Stimulated activated CD4-positive, alpha-beta T cell treated with anti-CD3 and anti-CD28 coated beads, TNF-alpha, amount 100 ng/mL, for 4 hours (primary cell): ENCODE data around the gene HDLBP.
"Not testable (repeated sequence)": the region's sequence is repeated elsewhere in the genome, so short reads cannot be mapped to it uniquely, and the experiment has no call there.

ENCODE experiments used
- DNase-seq, 3 experiments: peaks; one replicate each; pipeline ENCODE4 v3.0.0-alpha.2; 2020; ENCODE audit warnings: low read depth in 3 of 3

The HDLBP gene

DNA sequence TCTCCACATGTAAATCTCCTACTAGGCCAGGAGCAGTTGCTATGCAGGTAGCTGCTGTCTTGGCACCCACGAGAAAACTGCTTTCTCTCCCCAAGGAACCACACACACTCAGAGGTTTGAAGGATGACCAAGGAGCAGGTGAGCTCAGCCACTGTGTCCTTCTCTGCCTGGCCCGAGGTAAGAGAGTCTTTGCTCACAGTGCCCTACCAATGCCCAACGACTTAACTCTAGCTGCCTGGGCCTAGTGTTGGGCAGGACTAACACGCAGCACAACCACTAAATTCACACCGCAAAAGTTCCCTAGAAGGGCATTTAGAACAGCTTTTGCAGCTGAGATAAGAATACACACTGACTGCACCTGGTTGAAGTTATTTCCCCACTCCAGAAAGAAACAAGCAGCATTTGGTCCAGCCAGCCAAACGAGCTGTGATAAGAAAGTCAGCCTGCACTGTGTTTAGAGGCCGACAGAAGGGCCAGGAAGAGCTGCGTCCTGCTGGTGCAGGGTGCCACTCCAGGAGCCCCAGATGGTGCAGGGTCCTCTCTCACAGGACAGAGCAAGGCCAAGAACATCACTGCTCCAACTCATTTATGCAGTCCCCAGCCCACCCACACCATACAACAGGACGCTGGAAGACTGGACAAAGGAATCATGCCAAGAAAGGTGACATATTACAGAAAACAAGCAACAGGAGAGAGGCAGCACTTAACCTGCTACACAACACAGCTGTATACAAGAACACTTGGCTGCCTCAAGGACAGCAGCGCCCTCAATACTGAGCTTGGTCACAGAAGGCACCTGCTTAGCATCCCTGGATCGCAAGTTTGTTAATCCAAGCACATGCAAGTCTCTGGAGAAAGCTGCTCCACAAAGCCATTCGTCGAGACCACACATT, 12.5 kb downstream of the HDLBP start:
- no peak for DNase-seq

DNA sequence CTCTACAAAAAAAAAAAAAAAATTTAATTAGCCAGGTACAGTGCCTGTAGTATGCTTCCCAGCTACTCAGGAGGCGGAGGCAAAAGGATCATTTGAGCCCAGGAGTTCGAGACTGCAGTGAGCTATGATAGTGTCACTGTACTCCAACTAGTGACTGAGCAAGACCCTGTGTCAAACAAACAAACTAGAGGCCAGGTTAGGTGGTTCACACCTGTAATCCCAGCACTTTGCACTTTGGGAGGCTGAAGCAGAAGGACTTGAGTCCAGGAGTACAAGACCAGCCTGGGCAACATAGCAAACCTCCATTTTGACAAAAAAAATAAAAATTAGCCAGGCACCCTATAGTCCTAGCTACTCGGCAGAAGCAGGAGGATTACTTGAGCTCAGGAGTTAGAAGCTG, 13.4 kb downstream of the HDLBP start:
- no peak for DNase-seq

DNA sequence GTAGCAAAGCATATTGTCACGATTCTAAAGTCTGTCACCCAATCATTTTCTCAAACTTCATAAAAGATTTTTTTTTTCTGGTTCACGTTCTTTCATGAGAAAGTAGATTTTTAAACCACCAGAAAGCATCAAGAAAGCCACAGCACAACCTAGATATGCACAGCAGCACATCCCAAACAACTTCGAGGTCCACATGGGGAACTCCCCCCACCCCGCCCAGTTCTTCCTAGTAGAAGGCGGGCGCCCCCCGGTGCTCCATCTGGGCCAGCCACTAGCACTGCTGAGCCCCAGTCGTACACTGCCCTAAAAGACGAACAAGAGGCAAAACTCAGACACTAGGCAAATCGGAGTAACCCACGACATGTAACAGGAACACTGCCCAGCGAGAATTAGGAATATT, 15.5 kb downstream of the HDLBP start:
- peak in 1 of 3 experiments; percentile 9 for DNase-seq

DNA sequence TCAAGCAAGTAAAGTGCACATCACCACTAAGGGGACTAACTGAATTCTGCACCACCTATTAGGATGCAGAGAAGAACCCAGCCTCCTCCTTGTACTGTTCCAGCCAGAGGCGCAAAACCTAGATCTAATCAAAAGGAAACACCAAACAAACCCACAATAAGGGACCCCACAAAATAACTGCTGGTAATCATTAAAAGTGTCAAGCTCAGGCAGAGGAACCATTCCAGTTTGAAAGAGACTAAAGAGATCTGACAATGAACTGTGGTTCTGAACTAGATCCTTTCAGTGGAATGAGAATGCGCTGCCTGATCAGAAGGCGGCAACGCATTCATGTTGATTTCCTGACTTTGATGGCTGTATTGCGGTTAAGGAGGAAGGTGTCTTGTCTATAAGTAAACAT, 16.8 kb downstream of the HDLBP start:
- no peak for DNase-seq

DNA sequence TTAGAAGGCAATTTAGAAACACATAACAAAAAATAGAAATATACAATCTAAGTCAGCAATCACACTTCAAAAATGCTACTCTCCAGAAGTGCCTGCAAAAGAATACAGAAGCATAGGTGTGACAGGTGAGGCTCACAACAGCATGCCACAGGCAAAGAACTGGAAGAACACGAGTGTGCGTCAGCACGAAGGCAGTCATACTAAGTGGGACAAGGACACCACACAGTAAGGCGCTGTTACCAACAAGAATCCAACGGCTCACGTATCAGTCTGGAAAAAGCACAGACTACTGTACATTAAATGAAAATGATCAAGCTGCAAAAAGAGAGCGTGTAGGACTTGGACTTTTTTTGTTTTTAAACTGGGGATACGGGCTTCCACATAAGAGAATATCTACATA, 18.7 kb downstream of the HDLBP start:
- no peak for DNase-seq

DNA sequence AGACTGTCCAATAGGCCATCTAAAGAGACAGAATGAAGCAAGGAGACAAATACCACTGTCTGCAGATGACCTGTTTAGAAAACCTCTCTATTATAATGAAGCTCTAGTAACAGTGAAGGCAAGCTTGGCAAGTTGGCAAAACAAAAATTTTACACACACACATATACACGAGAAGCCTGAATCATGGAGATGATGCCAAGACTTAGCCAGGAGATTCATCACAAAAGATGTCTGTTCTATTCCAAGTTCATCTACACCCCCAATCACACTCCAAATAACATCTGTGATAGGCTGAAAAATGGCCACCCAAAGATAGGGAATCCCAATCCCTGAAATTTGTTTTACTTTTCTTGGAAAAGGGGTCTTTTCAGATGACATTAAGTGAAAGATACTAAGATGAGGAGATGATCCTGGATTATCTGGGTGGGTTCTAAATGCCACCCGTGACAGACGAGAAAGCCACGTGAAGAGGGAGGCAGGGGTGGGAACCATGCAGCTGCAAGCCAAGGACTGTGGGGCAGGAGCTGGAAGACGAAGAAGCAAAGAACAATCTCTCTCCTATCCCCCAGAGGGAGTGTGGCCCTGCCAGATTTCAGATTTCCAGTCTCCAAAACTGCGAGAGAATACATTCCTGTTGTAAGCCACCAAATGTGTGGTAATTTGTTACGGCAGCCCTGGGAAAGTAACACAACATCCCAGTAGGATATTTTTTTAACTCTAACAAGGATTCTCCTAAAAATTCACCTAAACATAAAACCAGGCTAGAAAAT, 20.0 kb downstream of the HDLBP start:
- DNase-seq: no peak

DNA sequence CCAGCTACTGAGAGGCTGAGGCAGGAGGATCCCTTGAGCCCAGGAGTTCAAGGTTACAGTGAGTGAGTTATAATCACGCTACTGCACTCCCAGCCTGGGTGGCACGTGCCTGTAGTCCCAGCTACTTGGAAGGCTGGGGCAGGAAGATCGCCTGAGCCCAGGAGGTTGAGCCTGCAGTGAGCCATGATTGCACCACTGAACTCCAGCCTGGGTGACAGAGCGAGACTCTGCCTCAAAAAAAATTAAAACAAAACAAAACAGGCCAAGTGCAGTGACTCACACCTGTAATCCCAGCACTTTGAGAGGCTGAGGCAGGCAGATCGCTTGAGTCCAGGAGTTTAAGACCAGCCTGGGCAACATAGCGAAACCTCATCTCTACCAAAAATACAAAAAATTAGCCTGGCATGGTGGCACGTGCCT, 22.1 kb downstream of the HDLBP start:
- DNase-seq: not testable (repeated sequence)

DNA sequence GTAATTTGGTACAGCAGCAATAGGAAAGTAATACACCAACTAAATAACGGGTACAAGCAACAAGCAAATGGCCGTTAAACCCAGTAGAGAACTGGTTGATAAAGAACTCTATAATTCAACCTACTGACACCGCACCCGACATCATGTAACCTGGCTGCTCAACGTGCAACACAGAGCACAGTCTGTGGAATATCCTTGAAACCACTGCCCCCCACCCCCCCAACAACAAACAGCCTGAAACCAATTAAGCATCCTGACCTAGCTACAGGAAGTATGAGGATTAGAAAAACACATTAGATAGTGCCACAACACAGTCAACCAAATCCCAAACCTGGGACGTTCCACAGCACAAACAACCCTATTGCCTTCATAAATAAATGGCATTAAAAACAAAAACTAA, 23.5 kb downstream of the HDLBP start:
- DNase-seq: no peak

DNA sequence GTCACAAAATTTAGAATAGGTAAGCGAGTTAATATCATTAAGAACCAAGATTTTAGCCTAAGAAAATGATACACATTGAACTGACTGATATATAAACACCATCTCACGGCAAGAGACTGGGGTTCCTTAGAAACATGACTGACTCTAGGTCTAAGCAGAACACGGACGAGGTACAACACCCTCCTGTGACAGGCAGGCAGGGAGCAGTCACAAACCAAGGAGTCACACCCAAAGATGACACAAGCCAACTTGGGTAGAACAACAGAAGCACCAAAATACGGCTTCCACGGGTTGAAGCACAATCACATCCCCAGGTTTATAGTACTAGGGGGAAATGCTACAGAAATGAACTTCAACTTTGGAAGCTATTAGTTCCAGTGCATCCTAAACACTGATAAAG, 24.3 kb downstream of the HDLBP start:
- no peak for DNase-seq

DNA sequence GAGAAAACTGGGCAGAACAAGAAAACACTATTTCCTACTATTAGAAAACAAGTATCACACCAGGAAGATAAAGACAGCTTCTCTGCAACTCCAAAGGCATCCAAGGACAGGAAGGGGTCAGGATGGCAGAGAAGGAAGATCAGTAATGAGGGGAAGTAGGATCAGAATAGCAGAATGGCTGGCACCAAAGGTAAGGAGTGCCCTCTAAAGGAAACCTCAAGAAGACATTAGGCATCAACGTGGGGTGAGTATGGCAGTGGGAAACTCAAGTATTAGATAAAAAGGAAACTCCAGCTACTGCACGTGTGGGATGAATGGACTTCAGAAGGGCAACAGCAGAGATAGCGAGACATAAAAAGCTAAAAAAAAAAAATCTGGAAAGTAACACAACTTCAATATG, 25.9 kb downstream of the HDLBP start:
- no peak for DNase-seq

DNA sequence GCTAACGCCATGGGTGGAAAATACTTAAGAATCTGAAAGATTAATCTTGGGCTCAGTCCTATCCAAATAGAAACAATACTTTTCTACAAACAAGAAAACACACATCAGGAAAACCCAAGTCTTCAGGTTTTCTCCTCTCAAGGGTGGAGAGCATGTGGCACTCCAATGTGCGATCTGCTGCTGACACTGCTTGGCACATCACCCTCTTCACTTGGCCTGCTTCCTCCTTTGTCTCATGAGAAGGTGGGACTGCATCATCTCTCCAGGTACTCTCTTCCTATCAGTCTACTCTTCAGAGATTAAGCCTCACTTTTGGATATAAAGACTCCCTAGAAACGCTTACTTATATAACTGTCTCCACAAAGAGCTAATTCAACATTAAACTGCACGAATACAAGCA, 26.4 kb downstream of the HDLBP start:
- no peak for DNase-seq

DNA sequence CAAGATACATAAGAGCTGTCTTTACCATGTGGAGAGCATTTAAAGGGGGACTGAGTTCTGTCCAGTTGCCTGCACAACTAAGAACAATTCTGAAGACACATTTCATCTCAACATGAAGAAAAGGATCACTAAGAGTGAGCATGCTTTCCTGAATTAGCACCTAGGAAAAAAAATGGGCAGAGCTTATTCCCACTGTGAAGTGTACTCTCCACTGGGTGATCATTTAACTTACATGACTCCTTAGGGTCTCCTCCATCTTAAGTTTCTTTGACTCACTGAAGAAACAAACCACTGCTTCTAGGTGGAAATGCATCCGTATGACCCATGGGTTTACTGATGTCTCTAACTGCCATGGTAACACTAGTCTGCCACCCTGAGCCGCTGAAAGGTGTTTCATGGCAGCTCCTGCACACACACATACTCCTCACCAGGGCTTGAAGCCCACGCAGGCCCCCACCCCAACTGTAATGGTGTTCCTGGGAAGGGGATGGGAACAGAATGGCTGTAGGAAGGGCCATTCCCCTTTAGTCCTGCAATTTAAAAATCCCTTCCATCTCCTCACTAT, 27.1 kb downstream of the HDLBP start:
- DNase-seq: no peak

DNA sequence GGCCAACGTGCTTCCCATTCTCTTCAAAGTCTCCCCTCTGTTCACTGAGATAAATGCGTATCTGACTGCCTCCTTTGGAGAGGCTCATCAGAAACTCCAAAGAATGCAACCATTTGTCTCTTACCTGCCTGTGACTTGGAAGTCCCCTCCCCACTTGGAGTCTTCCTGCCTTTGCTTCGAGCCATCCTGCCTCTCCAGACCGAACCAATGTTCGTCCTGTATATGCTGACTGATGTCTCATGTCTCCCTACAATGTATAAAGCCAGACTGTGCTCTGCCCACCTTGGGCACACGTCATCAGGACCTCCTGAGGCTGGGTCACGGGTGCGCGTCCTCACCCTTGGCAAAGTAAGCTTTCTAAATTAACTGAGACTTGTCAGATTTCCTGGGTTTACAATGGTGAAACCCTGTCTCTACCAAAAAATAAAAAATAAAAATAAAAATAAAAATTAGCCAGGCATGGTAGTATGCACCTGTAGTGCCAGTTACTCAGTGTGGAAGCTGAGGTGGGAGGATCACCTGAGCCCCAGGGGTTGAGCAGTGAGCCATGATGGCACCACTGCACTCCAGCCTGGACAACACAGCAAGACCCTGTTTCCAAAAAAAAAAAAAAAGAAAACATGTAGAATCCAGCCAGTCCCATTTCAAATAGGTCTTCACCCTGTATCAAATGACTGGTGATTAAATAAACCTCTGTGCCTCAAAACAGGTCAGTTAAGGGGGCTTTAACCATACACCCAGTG, 29.0 kb downstream of the HDLBP start:
- no peak for DNase-seq

DNA sequence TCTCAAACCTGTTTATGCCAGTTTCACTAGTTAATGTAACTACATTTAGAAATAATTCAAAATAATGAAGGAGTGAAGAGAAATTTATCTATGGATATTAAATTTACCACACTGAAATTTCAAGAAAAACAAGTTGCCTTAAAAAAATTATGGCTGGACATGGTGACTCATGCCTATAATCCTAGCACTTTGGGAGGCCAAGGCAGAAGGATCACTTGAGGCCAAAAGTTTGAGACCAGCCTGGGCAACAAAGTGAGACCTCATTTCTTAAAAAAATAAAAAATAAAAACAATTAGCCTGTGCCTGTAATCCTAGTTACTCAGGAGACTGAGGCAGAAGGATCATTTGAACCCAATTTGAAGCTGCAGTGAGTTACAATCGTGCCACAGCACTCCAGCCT, 29.9 kb downstream of the HDLBP start:
- no peak for DNase-seq

DNA sequence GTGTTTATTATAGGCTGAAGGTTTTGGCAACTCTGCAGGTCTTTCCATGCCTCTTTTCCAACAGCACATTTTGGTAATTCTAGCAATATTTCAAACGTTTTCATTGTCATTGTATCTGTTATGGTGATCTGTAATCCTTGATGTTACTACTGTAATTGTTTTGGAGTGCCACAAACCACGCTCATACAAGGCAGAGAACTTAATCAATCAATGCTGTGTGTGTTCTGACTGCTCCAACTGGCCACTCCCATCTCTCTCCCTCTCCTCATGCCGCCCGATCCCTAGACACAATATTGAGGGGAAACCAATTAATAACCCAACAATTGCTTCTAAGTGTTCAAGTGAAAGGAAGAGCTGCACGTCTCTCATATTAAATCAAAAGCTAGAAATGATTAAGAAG, 32.9 kb downstream of the HDLBP start:
- no peak for DNase-seq

DNA sequence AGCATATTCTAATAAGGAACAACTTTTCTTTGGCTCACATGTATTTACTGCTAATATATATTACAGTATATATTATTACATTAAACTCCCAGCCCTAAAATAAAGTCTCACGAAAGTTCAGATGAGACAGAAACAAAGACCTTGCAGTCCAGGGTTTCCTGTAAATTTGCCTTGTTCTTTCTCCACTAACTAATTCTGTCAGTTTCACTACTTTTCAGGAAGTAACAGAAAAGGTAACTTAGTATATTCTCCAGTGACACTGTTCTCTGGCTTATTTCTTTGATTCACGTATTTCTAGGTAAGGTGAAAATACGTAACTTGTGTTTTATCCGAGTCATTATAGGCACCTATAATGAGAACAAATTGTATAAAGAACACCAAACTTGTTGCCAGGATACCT, 35.2 kb downstream of the HDLBP start:
- no peak for DNase-seq

DNA sequence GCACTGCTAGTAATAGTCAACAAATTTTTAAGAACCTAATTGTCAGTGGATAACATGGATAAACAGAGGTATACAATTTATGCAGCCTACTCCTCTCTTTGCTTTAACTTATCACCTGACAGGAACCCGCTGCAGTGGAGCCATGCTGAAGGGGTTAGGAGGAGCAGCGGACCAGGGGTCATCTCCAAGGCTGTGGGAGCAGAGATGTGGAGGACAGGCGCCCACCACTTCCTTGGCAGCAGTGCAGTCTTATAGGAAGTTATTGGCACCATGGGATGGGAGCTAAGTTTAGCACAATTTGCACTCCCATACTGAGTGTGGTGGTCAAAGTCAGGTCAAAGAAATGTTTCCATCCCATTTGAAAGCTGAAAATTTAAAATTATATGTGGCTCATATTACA, 35.6 kb downstream of the HDLBP start:
- no peak for DNase-seq

DNA sequence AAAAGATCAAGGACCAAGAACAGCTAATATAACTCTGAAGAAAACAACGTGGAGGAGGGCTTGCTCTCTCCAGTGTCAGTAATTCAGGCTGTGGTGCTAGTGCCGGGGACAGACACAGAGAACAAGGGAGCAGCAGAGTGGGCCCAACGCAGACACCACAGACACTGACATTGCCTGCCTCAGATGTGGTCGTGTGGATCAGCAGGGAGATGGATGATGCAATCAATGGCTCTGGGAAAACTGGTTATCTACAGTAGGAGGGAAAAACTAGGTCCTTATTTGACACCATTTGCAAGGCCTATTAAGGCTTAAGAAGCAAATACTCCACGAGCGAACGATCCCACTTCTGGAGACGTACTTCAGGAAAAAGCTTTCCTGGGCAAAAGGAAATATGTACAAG, 36.1 kb downstream of the HDLBP start:
- no peak for DNase-seq

DNA sequence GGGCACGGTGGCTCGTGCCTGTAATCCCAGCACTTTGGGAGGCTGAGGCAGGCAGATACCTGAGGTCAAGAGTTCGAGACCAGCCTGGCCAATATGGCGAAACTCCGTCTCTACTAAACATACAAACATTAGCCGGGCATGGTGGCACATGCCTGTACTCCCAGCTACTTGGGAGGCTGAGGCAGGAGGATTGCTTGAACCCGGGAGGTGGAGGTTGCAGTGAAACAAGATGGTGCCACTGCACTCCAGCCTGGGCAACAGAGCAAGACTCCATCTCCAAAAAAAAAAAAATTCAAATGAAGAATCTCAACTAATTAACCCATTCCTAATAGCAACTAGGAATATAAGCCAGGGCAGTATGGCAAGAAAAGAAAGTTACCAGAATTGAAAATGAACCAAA, 37.2 kb downstream of the HDLBP start:
- not testable (repeated sequence) for DNase-seq

DNA sequence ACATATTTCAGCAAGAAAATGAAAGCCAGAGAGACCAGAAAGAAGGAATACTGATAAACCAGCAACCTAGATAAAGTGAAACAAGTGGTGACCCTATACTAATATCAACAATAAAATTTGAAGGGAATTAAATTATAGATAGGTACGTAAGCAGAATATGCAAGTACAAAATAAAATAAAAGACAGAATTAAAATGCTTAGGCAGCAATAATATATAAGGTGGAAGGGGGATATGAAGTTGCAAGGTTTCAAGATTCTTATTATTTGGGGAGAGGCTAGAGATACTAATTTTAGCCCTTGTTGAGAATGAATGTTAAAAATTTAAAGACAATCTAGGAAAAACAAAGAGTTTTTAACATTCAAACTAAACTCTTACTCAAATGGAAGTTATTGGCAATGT, 39.6 kb downstream of the HDLBP start:
- DNase-seq: no peak

DNA sequence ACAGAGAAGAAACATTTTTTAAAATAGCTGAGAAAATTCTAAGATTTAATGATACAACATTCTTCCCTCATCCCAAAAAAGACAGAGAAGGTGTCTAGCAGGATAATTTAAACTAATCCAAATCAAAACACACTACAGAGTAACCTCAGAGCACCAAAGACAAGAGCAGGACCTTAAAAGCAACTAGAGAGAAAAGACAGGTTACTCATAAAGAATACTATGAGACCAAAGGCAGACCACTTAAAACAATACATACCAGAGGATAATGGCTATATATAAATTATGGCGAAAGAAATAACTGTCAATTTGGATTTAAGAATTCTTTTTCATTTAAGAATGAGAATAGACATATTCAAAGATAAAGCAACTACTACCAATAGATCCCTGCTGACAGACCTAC, 40.0 kb downstream of the HDLBP start:
- DNase-seq: no peak

DNA sequence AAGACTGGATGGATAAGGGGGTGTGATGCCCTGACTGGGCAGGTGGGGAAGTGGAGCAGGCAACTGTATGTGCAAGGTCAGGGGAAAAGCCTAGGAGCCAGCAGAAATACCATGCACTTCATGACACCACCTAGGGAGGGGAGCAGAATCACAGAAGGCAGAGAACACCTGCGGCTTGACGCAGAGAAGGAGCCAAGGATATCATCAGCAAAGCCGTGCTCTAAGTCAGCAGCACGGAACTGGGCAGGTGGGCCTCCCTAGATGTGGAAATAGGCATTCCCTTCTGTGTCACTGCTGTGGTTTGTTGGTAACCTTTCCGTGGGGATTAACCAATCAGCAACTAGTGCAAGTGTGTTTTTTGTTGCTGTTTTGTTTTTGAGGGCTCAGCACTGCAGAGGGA, 41.3 kb downstream of the HDLBP start:
- DNase-seq: no peak
